Prostate gland (tissue), 2 donors: ENCODE results near the gene CTRB2. TPM values are rescaled to one million over a fixed set of nuclear protein-coding genes. Genes with fewer than 3 reads are reported as not detected.

Experiments
- DNase-seq: peaks from one replicate; pipeline ENCODE4 v3.0.0-alpha.2; 2019; ENCODE audit warnings: low spot score
- H3K27ac ChIP-seq, 2 donors: fragments of 200-600 bp; sonication (generic); 2 replicates each; pipeline ENCODE4 v1.5.1; 2017 to 2019
- H3K27me3 ChIP-seq: fragments of 200-600 bp; sonication (generic); replicated peaks from 2 replicates; pipeline ENCODE4 v1.5.1; 2019; ENCODE audit not compliant: insufficient read depth
- H3K36me3 ChIP-seq, 2 donors: fragments of 200-600 bp; sonication (generic); 1 replicate in 1 of 2; 2 replicates in 1 of 2; pipeline versions ENCODE4 v1.5.1 to v1.8.1; 2017 to 2019
- H3K4me1 ChIP-seq: fragments of 200-600 bp; sonication (generic); replicated peaks from 2 replicates; pipeline ENCODE4 v1.5.1; 2019
- H3K4me3 ChIP-seq, 2 donors: fragments of 200-600 bp; sonication (generic); 2 replicates each; pipeline ENCODE4 v1.5.1; 2017 to 2019
- H3K9me3 ChIP-seq: fragments of 200-600 bp; sonication (generic); 2 replicates; pipeline ENCODE4 v1.5.1; 2017
- CTCF ChIP-seq, 4 experiments: fragments of 200-600 bp in 2 of 4; fragments of 450-650 bp in 2 of 4; sonication (generic) in 2 of 4; IDR thresholded peaks; 1 replicate in 3 of 4; 2 replicates in 1 of 4; pipeline ENCODE4 v1.5.1; 2016 to 2019; ENCODE audit warnings: antibody characterized with exemption in 4 of 4, mild to moderate bottlenecking in 2 of 4, moderate library complexity in 2 of 4
- POLR2A ChIP-seq: fragments of 450-650 bp; IDR thresholded peaks from one replicate; pipeline ENCODE4 v1.6.1; 2016; ENCODE audit warnings: antibody characterized with exemption, mild to moderate bottlenecking
- POLR2AphosphoS5 ChIP-seq: sonication (generic); formaldehyde crosslinking; IDR thresholded peaks from one replicate; pipeline ENCODE4 v1.6.1; 2017; ENCODE audit warnings: antibody characterized with exemption
- WGBS: methylation state at CpG from one replicate; pipeline ENCODE4 v1.1.5; 2018; 5-methylcytosine and 5-hydroxymethylcytosine counted together
- intact Hi-C: fragments of 100-400 bp; cut with DNase I; formaldehyde crosslinking; loops from one replicate; pipeline ENCODE4 v1.14.2; 2022
- total RNA-seq, 2 donors: library from RNA; depleted of rRNA; stranded (reverse); fragments of >200 nt; gene quantifications; one replicate each; pipeline ENCODE4 v1.1.0, GENCODE V29; 2016

Gene CTRB2
- total RNA-seq, 2 donors from 2014 or later, result not detected

- Histone ChIP-seq H3K36me3 (no peaks in the 10 kb centered on the region), H3K27ac (no peak overlapping the region), H3K4me3 (no peak overlapping the region), H3K27me3 (no peaks in the 10 kb centered on the region), H3K9me3 (no peaks in the 10 kb centered on the region), H3K4me1 (no peaks in the 10 kb centered on the region)
- 29% methylated on average over 3 of the region's 3 CpGs for WGBS
- intact Hi-C loops, result no loop called here
- no peak for DNase-seq
- TF ChIP-seq POLR2A (no peak), CTCF (IDR thresholded peaks at IDR 0.05) (no peak), POLR2AphosphoS5 (no peak)
These were observed 25.3 kb downstream of the CTRB2 start for GRCh38 chr16:75181630-75182029.

- Histone ChIP-seq H3K4me3 (no peak overlapping the region), H3K9me3 (no peaks in the 10 kb centered on the region), H3K27ac (no peak overlapping the region), H3K27me3 (no peaks in the 10 kb centered on the region), H3K36me3 (no peaks in the 10 kb centered on the region), H3K4me1 (no peaks in the 10 kb centered on the region)
- intact Hi-C loops, result no loop called here
- no peak for TF ChIP-seq POLR2A
- no peak for DNase-seq
- 87% methylated on average over 6 of the region's 6 CpGs for WGBS
These were observed 27.8 kb downstream of the CTRB2 start for GRCh38 chr16:75179208-75179607.

- 100% methylated on average over 2 of the region's 2 CpGs for WGBS
- intact Hi-C loops, result no loop called here
These were observed 30.0 kb downstream of the CTRB2 start for GRCh38 chr16:75176926-75177325.

GRCh38 chr16:75175074-75175473 is 31.9 kb downstream of the CTRB2 start:
- TF ChIP-seq POLR2A (no peak), CTCF (IDR thresholded peaks at IDR 0.05) (no peak), POLR2AphosphoS5 (no peak)
- H3K27me3 ChIP-seq, result no peaks in the 10 kb centered on the region
- H3K36me3 ChIP-seq, result no peaks in the 10 kb centered on the region
- no peak overlapping the region for H3K27ac ChIP-seq
- H3K9me3 ChIP-seq, result no peaks in the 10 kb centered on the region
- WGBS, result 98% methylated on average over 3 of the region's 3 CpGs
- intact Hi-C loops, result no loop called here
- no peak for DNase-seq
- no peaks in the 10 kb centered on the region for H3K4me1 ChIP-seq
- no peak overlapping the region for H3K4me3 ChIP-seq

More at GRCh38 chr16:75176926-75177325, 30.0 kb downstream of the CTRB2 start:
- Histone ChIP-seq H3K36me3 (no peaks in the 10 kb centered on the region), H3K9me3 (no peaks in the 10 kb centered on the region), H3K27me3 (no peaks in the 10 kb centered on the region), H3K27ac (no peak overlapping the region), H3K4me1 (no peaks in the 10 kb centered on the region), H3K4me3 (no peak overlapping the region)
- DNase-seq, result no peak
- TF ChIP-seq POLR2A, result no peak

GRCh38 chr16:75172578-75172977 is 34.4 kb downstream of the CTRB2 start:
- no peak for DNase-seq
- Histone ChIP-seq H3K27me3 (no peaks in the 10 kb centered on the region), H3K4me3 (no peak overlapping the region), H3K27ac (no peak overlapping the region), H3K9me3 (no peaks in the 10 kb centered on the region), H3K4me1 (no peaks in the 10 kb centered on the region), H3K36me3 (peaks cover 0 to 15% of the 10 kb centered on the region in 2 donors)
- intact Hi-C loops, result no loop called here
- 94% methylated on average over 4 of the region's 4 CpGs for WGBS
- no peak for TF ChIP-seq CTCF (IDR thresholded peaks at IDR 0.05)
- no peak for TF ChIP-seq POLR2AphosphoS5
- no peak for TF ChIP-seq POLR2A

- H3K27me3 ChIP-seq, result no peaks in the 10 kb centered on the region
- 97% methylated on average over 10 of the region's 10 CpGs for WGBS
- H3K27ac ChIP-seq, result no peak overlapping the region
- peaks cover 0 to 15% of the 10 kb centered on the region in 2 donors for H3K36me3 ChIP-seq
- no peak for DNase-seq
- H3K9me3 ChIP-seq, result no peaks in the 10 kb centered on the region
- no peak overlapping the region for H3K4me3 ChIP-seq
- TF ChIP-seq POLR2A (no peak), CTCF (IDR thresholded peaks at IDR 0.05) (no peak), POLR2AphosphoS5 (no peak)
- H3K4me1 ChIP-seq, result no peaks in the 10 kb centered on the region
- intact Hi-C loops, result no loop called here
These were observed 37.0 kb downstream of the CTRB2 start for GRCh38 chr16:75169899-75170405.
